IMR-90 (cell line): ENCODE results near the gene CUTA. TPM values are rescaled to one million over a fixed set of nuclear protein-coding genes. Genes with fewer than 3 reads are reported as not detected.
A peak's percentile ranks its signal among the peaks of the same experiment; 100 is the strongest.

Experiments used
- ATAC-seq: fragments of 200-7000 bp; cut with Tn5 transposase; 2 replicates; pipeline ENCODE4 v1.9.1; 2020; ENCODE audit warnings: low read depth, mild to moderate bottlenecking, moderate library complexity
- BruUV-seq: library from RNA; stranded (reverse); fragments of 400-500 nt; replicated peaks from 2 replicates; lab custom pipeline; 2021; lab: Mats Ljungman, UMichigan
- CTCF ChIA-PET: fragments of 300-600 bp; formaldehyde crosslinking; extraction: SDS; loops from one replicate; lab custom pipeline; 2021; ENCODE audit warnings: antibody characterized with exemption; lab: Yijun Ruan, JAX
- POLR2A ChIA-PET: fragments of 300-600 bp; sonication (Branson Sonifier 250); formaldehyde crosslinking; loops from one replicate; lab custom pipeline; 2022; ENCODE audit warnings: antibody characterized with exemption; ENCODE audit not compliant: unreplicated experiment; lab: Charles Lee
- DNase-seq: peaks from one replicate; pipeline ENCODE4 v3.0.0; 2013
- H2AFZ ChIP-seq: replicated peaks from 2 replicates; pipeline ENCODE3; 2013; ENCODE audit warnings: low read length, mild to moderate bottlenecking; ENCODE audit not compliant: poor library complexity
- H2AK5ac ChIP-seq: 2 replicates; pipeline ENCODE4 v1.6.1; 2013; ENCODE audit warnings: low read depth, low read length, inconsistent platforms
- H2AK9ac ChIP-seq: replicated peaks from 2 replicates; pipeline ENCODE3; 2013; ENCODE audit warnings: mild to moderate bottlenecking, low read depth, low read length, moderate library complexity; ENCODE audit not compliant: poor library complexity
- H2BK120ac ChIP-seq: 2 replicates; pipeline ENCODE4 v1.6.1; 2013; ENCODE audit warnings: low read depth, low read length, inconsistent platforms
- H2BK15ac ChIP-seq: 3 replicates; pipeline ENCODE4 v1.6.1; 2013; ENCODE audit warnings: low read depth, low read length, inconsistent platforms
- H2BK20ac ChIP-seq: 2 replicates; pipeline ENCODE4 v1.6.1; 2013; ENCODE audit warnings: low read depth, mild to moderate bottlenecking, inconsistent platforms, low read length, moderate library complexity
- H2BK5ac ChIP-seq: 2 replicates; pipeline ENCODE4 v1.6.1; 2013; ENCODE audit warnings: mild to moderate bottlenecking, low read depth, low read length, inconsistent platforms; ENCODE audit not compliant: poor library complexity, severe bottlenecking
- H3K14ac ChIP-seq: replicated peaks from 2 replicates; pipeline ENCODE4 v1.6.1; 2013; ENCODE audit warnings: low read depth, low read length, inconsistent platforms
- H3K18ac ChIP-seq: 2 replicates; pipeline ENCODE4 v1.6.1; 2013; ENCODE audit warnings: low read depth, low read length, control low read depth
- H3K23ac ChIP-seq: 2 replicates; pipeline ENCODE4 v1.6.1; 2013; ENCODE audit warnings: low read depth, low read length, inconsistent platforms
- H3K27ac ChIP-seq: 2 replicates; pipeline ENCODE4 v1.5.1; 2013; ENCODE audit warnings: mild to moderate bottlenecking, control low read depth, low read length; ENCODE audit not compliant: insufficient read depth
- H3K27me3 ChIP-seq: 2 replicates; pipeline ENCODE4 v1.6.1; 2013; ENCODE audit warnings: low read length; ENCODE audit not compliant: control insufficient read depth, insufficient read depth
- H3K36me3 ChIP-seq: 2 replicates; pipeline ENCODE4 v1.6.1; 2013; ENCODE audit warnings: low read length, mixed read lengths; ENCODE audit not compliant: control insufficient read depth, insufficient read depth
- H3K4ac ChIP-seq: 2 replicates; pipeline ENCODE4 v1.6.1; 2013; ENCODE audit warnings: low read depth, low read length, inconsistent platforms
- H3K4me1 ChIP-seq: 2 replicates; pipeline ENCODE4 v1.6.1; 2013; ENCODE audit warnings: low read length, mixed read lengths; ENCODE audit not compliant: control insufficient read depth, insufficient read depth
- H3K4me2 ChIP-seq: 2 replicates; pipeline ENCODE4 v1.6.1; 2013; ENCODE audit warnings: low read depth, mild to moderate bottlenecking, control low read depth, low read length, moderate library complexity
- H3K4me3 ChIP-seq: 2 replicates; pipeline ENCODE4 v1.5.1; 2013; ENCODE audit warnings: low read depth, mild to moderate bottlenecking, control low read depth, low read length, moderate library complexity; ENCODE audit not compliant: insufficient read depth
- H3K56ac ChIP-seq: 2 replicates; pipeline ENCODE4 v1.6.1; 2013; ENCODE audit warnings: low read length, inconsistent platforms; ENCODE audit not compliant: insufficient read depth; ENCODE audit errors: extremely low read depth
- H3K79me1 ChIP-seq, 2 experiments: 2 replicates each; pipeline ENCODE4 v1.6.1; 2013; ENCODE audit warnings: low read length in 2 of 2, inconsistent platforms in 1 of 2, low read depth in 1 of 2
- H3K9ac ChIP-seq: 2 replicates; pipeline ENCODE4 v1.6.1; 2013; ENCODE audit warnings: low read depth, low read length, control low read depth
- H3K9me1 ChIP-seq: 2 replicates; pipeline ENCODE4 v1.6.1; 2013; ENCODE audit warnings: low read length, inconsistent platforms; ENCODE audit not compliant: insufficient read depth
- H3K9me3 ChIP-seq: 2 replicates; pipeline ENCODE4 v1.6.1; 2013; ENCODE audit warnings: low read length; ENCODE audit not compliant: control insufficient read depth, insufficient read depth
- H4K20me1 ChIP-seq: 2 replicates; pipeline ENCODE4 v1.6.1; 2013; ENCODE audit warnings: low read length, inconsistent platforms; ENCODE audit not compliant: insufficient read depth
- H4K5ac ChIP-seq: 2 replicates; pipeline ENCODE4 v1.6.1; 2013; ENCODE audit warnings: mild to moderate bottlenecking, low read depth, low read length, control low read depth
- H4K8ac ChIP-seq, 2 experiments: 2 replicates each; pipeline ENCODE4 v1.6.1; 2013; ENCODE audit warnings: low read depth in 2 of 2, low read length in 2 of 2, control low read depth in 1 of 2, inconsistent platforms in 1 of 2
- H4K91ac ChIP-seq: 2 replicates; pipeline ENCODE4 v1.6.1; 2013; ENCODE audit warnings: low read depth, low read length, inconsistent platforms; ENCODE audit not compliant: insufficient read depth
- CEBPB ChIP-seq: IDR thresholded peaks from 2 replicates; pipeline ENCODE4 v1.6.1; 2012; ENCODE audit warnings: low read depth, low read length, improper control_type of control experiment
- CHD1 ChIP-seq: IDR thresholded peaks from 2 replicates; pipeline ENCODE4 v1.6.1; 2012; ENCODE audit warnings: low read depth, low read length, improper control_type of control experiment
- NFE2L2 ChIP-seq: fragments of 150-350 bp; IDR thresholded peaks from 2 replicates; pipeline ENCODE4 v1.6.1; 2016; ENCODE audit warnings: low read depth, mild to moderate bottlenecking, low read length
- POLR2A ChIP-seq: IDR thresholded peaks from 2 replicates; pipeline ENCODE4 v1.6.1; 2012; ENCODE audit warnings: mild to moderate bottlenecking, low read depth, low read length
- SMC3 ChIP-seq: fragments of 150-350 bp; IDR thresholded peaks from 2 replicates; pipeline ENCODE4 v1.6.1; 2016; ENCODE audit warnings: low read depth, mild to moderate bottlenecking, antibody characterized with exemption, low read length, moderate library complexity
- WGBS, 2 experiments: methylation state at CpG; one replicate each; pipeline versions ENCODE4 v1.1.5 to v1.1.7; 2013; ENCODE audit warnings: missing lambda C conversion rate in 2 of 2; ENCODE audit not compliant: insufficient read length in 1 of 2; ENCODE audit errors: extremely low coverage in 2 of 2; 5-methylcytosine and 5-hydroxymethylcytosine counted together
- dilution Hi-C: fragments of 300-500 bp; cut with HindIII; formaldehyde crosslinking; loops from one replicate; pipeline ENCODE4 v1.14.3; 2018; ENCODE audit warnings: low sequenced_read_pairs; ENCODE audit not compliant: unreplicated experiment
- in situ Hi-C: fragments of 300-500 bp; cut with MboI; formaldehyde crosslinking; loops from 3 replicates; pipeline ENCODE4 v1.14.3; 2019; ENCODE audit warnings: low sequenced_read_pairs, inconsistent platforms, mixed read lengths
- intact Hi-C: fragments of 100-400 bp; cut with micrococcal nuclease; formaldehyde crosslinking; loops from 2 replicates; pipeline ENCODE4 v1.10.0; 2022
- polyA plus RNA-seq, 3 experiments: library from polyadenylated mRNA; depleted of rRNA; stranded (reverse); fragments of >200 nt; gene quantifications; 2 replicates each; pipeline ENCODE4 v1.2.3, GENCODE V29; 2012; ENCODE audit warnings: low replicate concordance in 1 of 3
- total RNA-seq: library from RNA; depleted of rRNA; stranded (reverse); fragments of >200 nt; gene quantifications from 2 replicates; pipeline ENCODE4 v1.2.3, GENCODE V29; 2012
- TF ChIP-seq, protein P1 (sequence below): conservative IDR thresholded peaks from 2 replicates; pipeline ENCODE4 v1.5.1; 2012; ENCODE audit warnings: mild to moderate bottlenecking, low read depth, low read length, improper control_type of control experiment
- TF ChIP-seq, protein P2 (sequence below): fragments of 150-350 bp; IDR thresholded peaks from 2 replicates; pipeline ENCODE4 v1.6.1; 2017; ENCODE audit warnings: mild to moderate bottlenecking, antibody characterized with exemption, low read length, low read depth

Gene CUTA
- total and polyA plus RNA-seq, 2 of the 4 experiments (the other 2 are of a cell fraction), result 136 to 427 TPM

DNA sequence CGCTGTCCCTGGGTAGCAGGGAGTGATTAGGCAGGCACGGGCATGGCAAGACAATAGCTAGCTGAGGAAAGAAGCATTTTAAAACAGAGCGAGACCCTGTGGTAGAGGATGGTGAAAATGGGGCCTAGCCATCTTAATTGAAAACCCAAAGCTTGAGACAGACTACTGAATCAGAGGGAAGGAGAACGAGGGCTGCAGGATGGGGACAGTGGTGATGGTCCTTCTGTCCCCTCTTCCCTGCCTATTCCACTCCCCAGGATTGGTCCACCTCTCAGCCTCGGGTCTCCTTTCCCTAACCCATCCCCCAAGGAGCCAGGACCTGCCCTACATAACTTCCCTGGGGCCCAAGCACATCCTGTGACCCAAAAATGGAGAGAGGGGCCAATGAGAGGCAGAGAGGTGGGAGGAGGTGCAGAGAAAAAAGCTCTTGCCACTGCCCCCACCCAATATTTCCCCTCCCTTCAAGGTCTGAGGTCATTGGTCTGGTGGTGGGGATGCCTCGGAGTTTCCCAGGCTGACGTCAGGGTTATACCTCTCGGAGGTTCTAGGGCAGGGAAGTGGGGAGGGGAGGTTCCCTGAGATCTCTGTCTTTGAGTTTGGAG is 884 bp upstream of the CUTA start:
- H3K23ac ChIP-seq, result peak overlapping the region; percentile 92
- H3K14ac ChIP-seq, result peak overlapping the region; percentile 83
- H3K56ac ChIP-seq, result peak overlapping the region; percentile 69; the same call in 1 of the 2 replicates
- peak overlapping the region; percentile 98; the same call in 2 of the 3 replicates for H2BK15ac ChIP-seq
- peak overlapping the region; percentile 96 for H4K91ac ChIP-seq
- 0% methylated on average over 1 of the region's 8 CpGs; no CpG with 5 or more reads in 1 of the 2 experiments for WGBS, 2 experiments
- peak overlapping the region; percentile 80 for H3K4me2 ChIP-seq
- ChIA-PET CTCF (interaction anchor here (0.6 to 1.2 kb wide), 2 partner anchors 10 to 1787 kb away, joined by 3 read pairs; no protein-coding TSS in a partner anchor), POLR2A (no interaction called here)
- H3K4me3 ChIP-seq, result peak overlapping the region; percentile 22
- peak overlapping the region; percentile 93 for H2BK120ac ChIP-seq
- peak overlapping the region; percentile 93 for H2BK5ac ChIP-seq
- BruUV-seq, result no TSS peak
- no peaks in the 10 kb centered on the region for H3K9me3 ChIP-seq
- peaks cover 19% of the 10 kb centered on the region for H3K4me1 ChIP-seq
- peak overlapping the region; percentile 60 for H2BK20ac ChIP-seq
- peak overlapping the region; percentile 88 for H4K5ac ChIP-seq
- peak overlapping the region; percentile 97 for H4K8ac ChIP-seq
- dilution Hi-C loops (no loop called here), intact Hi-C loops (loop anchor here (2.0 to 5.0 kb wide), 3 partner anchors 28 to 121 kb away; partner anchors contain the start of genes KIFC1, RGL2 and TAPBP), in situ Hi-C loops (no loop called here)
- peaks cover 32% of the 10 kb centered on the region for H3K36me3 ChIP-seq
- peak overlapping the region; percentile 79 for H3K27ac ChIP-seq
- TF ChIP-seq POLR2A (no peak), NFE2L2 (no peak), CHD1 (no peak), SMC3 (no peak), CEBPB (no peak)
- TF ChIP-seq, protein P1, sequence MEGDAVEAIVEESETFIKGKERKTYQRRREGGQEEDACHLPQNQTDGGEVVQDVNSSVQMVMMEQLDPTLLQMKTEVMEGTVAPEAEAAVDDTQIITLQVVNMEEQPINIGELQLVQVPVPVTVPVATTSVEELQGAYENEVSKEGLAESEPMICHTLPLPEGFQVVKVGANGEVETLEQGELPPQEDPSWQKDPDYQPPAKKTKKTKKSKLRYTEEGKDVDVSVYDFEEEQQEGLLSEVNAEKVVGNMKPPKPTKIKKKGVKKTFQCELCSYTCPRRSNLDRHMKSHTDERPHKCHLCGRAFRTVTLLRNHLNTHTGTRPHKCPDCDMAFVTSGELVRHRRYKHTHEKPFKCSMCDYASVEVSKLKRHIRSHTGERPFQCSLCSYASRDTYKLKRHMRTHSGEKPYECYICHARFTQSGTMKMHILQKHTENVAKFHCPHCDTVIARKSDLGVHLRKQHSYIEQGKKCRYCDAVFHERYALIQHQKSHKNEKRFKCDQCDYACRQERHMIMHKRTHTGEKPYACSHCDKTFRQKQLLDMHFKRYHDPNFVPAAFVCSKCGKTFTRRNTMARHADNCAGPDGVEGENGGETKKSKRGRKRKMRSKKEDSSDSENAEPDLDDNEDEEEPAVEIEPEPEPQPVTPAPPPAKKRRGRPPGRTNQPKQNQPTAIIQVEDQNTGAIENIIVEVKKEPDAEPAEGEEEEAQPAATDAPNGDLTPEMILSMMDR, result no peak
- TF ChIP-seq, protein P2, sequence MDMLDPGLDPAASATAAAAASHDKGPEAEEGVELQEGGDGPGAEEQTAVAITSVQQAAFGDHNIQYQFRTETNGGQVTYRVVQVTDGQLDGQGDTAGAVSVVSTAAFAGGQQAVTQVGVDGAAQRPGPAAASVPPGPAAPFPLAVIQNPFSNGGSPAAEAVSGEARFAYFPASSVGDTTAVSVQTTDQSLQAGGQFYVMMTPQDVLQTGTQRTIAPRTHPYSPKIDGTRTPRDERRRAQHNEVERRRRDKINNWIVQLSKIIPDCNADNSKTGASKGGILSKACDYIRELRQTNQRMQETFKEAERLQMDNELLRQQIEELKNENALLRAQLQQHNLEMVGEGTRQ, result no peak
- peaks cover 19% of the 10 kb centered on the region for H4K20me1 ChIP-seq
- H3K18ac ChIP-seq, result peak overlapping the region; percentile 69
- H3K9me1 ChIP-seq, result peaks cover 10% of the 10 kb centered on the region
- H3K27me3 ChIP-seq, result no peaks in the 10 kb centered on the region
- H3K4ac ChIP-seq, result peak overlapping the region; percentile 97
- H3K79me1 ChIP-seq, result peaks cover 20 to 88% of the 10 kb centered on the region in 2 experiments
- H2AK9ac ChIP-seq, result peak overlapping the region; percentile 99
- peak overlapping the region; percentile 99 for H2AFZ ChIP-seq
- peak overlapping the region; percentile 53 for H3K9ac ChIP-seq
- peak; percentile 42 for DNase-seq
- no peak for ATAC-seq
- H2AK5ac ChIP-seq, result peak overlapping the region; percentile 97
